HepG2 (cell line): ENCODE results near the gene ELP6. TPM values are rescaled to one million over a fixed set of nuclear protein-coding genes. Genes with fewer than 3 reads are reported as not detected.

Experiments used
- ATAC-seq: fragments of 200-7000 bp; cut with Tn5 transposase; 3 replicates; pipeline ENCODE4 v1.9.1; 2020; ENCODE audit warnings: mild to moderate bottlenecking, moderate library complexity
- BruUV-seq: library from RNA; stranded (reverse); fragments of 400-500 nt; replicated peaks from 2 replicates; lab custom pipeline; 2021; lab: Mats Ljungman, UMichigan
- CTCF ChIA-PET: fragments of 300-600 bp; formaldehyde crosslinking; extraction: SDS; loops from one replicate; lab custom pipeline; 2021; ENCODE audit warnings: low total read pairs, inconsistent platforms, low intra/inter-chr PET ratio; lab: Yijun Ruan, JAX
- POLR2A ChIA-PET: fragments of 350-600 bp; sonication (Branson Sonifier 250); formaldehyde crosslinking; loops from one replicate; lab custom pipeline; 2020; ENCODE audit warnings: antibody characterized with exemption, inconsistent platforms; lab: Yijun Ruan, JAX
- DNase-seq: peaks from one replicate; pipeline ENCODE4 v3.0.0-alpha.2; 2015; ENCODE audit warnings: low spot score
- FAIRE-seq: peaks from 3 replicates; lab custom pipeline; 2011; peaks lifted over from hg19 to GRCh38; lab: Jason Lieb, UNC
- H2AFZ ChIP-seq: one replicate; pipeline ENCODE4 v1.6.1; 2011; ENCODE audit warnings: low read length, inconsistent platforms
- H3K27ac ChIP-seq: fragments of 300-600 bp; 3 replicates; pipeline ENCODE4 v1.8.0; 2011; ENCODE audit warnings: mixed run types, mild to moderate bottlenecking, mixed read lengths, low read length, inconsistent platforms; ENCODE audit not compliant: insufficient read depth; ENCODE audit errors: extremely low read length
- H3K27me3 ChIP-seq, 2 experiments: fragments of 200-600 bp in 1 of 2; 2 replicates in 1 of 2; 3 replicates in 1 of 2; pipeline versions ENCODE4 v1.6.0 to v1.8.0; 2011; ENCODE audit warnings: low read length in 2 of 2, mild to moderate bottlenecking in 2 of 2, moderate library complexity in 2 of 2, inconsistent platforms in 1 of 2; ENCODE audit not compliant: insufficient read depth in 2 of 2, control insufficient read depth in 1 of 2
- H3K36me3 ChIP-seq, 2 experiments: fragments of 200-600 bp in 1 of 2; replicated peaks in 1 of 2; 2 replicates in 1 of 2; 3 replicates in 1 of 2; pipeline versions ENCODE4 v1.5.1 to v1.8.0; 2011; ENCODE audit warnings: low read length in 2 of 2, inconsistent platforms in 1 of 2; ENCODE audit not compliant: insufficient read depth in 2 of 2, control insufficient read depth in 1 of 2
- H3K4me1 ChIP-seq: 2 replicates; pipeline ENCODE4 v1.5.1; 2012; ENCODE audit warnings: low read length, inconsistent platforms; ENCODE audit not compliant: insufficient read depth
- H3K4me2 ChIP-seq: 2 replicates; pipeline ENCODE4 v1.6.0; 2011; ENCODE audit warnings: low read depth, low read length, inconsistent platforms
- H3K4me3 ChIP-seq, 3 experiments: fragments of 200-600 bp in 1 of 3; sonication (generic), shearing (Covaris generic) in 1 of 3; replicated peaks in 1 of 3; 2 replicates each; pipeline ENCODE4 v1.5.1; 2011 to 2016; ENCODE audit warnings: low read length in 3 of 3, inconsistent platforms in 2 of 3, low read depth in 2 of 3, mild to moderate bottlenecking in 2 of 3, control low read depth in 1 of 3, mixed read lengths in 1 of 3; ENCODE audit not compliant: insufficient read depth in 1 of 3
- H3K79me2 ChIP-seq: one replicate; pipeline ENCODE4 v1.6.1; 2011; ENCODE audit warnings: low read length, inconsistent platforms; ENCODE audit not compliant: insufficient read depth
- H3K9ac ChIP-seq: 2 replicates; pipeline ENCODE4 v1.6.0; 2011; ENCODE audit warnings: mild to moderate bottlenecking, low read depth, low read length, inconsistent platforms; ENCODE audit not compliant: insufficient read depth
- H3K9me3 ChIP-seq: 2 replicates; pipeline ENCODE4 v1.5.1; 2012; ENCODE audit warnings: mild to moderate bottlenecking, low read length
- H4K20me1 ChIP-seq: 2 replicates; pipeline ENCODE4 v1.6.0; 2011; ENCODE audit warnings: inconsistent platforms, mild to moderate bottlenecking, low read length, moderate library complexity; ENCODE audit not compliant: insufficient read depth
- FOXJ3 ChIP-seq: sonication (generic); formaldehyde crosslinking; IDR thresholded peaks from 2 replicates; pipeline ENCODE4 v1.4.0; 2020; ENCODE audit warnings: missing genetic modification reagents, mild to moderate bottlenecking, borderline replicate concordance
- FOXP1 ChIP-seq, 2 experiments: fragments of 450-650 bp in 1 of 2; IDR thresholded peaks; 2 replicates each; pipeline ENCODE4 v1.6.1; 2017 to 2018; ENCODE audit warnings: antibody characterized with exemption in 1 of 2
- POLR2G ChIP-seq: fragments of 200-400 bp; formaldehyde crosslinking; IDR thresholded peaks from 2 replicates; pipeline ENCODE4 v1.6.1; 2018; ENCODE audit warnings: mild to moderate bottlenecking, low read depth, low read length, moderate library complexity
- SAP130 ChIP-seq: IDR thresholded peaks from 2 replicates; pipeline ENCODE4 v1.6.1; 2016; ENCODE audit warnings: low read depth
- TGIF2 ChIP-seq: IDR thresholded peaks from 2 replicates; pipeline ENCODE4 v1.6.1; 2016; ENCODE audit warnings: control low read depth, missing compliant biosample characterization
- ZBTB38 ChIP-seq: sonication (generic); formaldehyde crosslinking; IDR thresholded peaks from 2 replicates; pipeline ENCODE4 v1.5.1; 2020; ENCODE audit warnings: mild to moderate bottlenecking, missing genetic modification reagents
- ZMYM4 ChIP-seq: sonication (generic); formaldehyde crosslinking; IDR thresholded peaks from 2 replicates; pipeline ENCODE4 v1.8.1; 2023; ENCODE audit warnings: mild to moderate bottlenecking, missing genetic modification reagents
- ZNF234 ChIP-seq: sonication (generic); formaldehyde crosslinking; conservative IDR thresholded peaks from 2 replicates; pipeline ENCODE4 v1.5.1; 2020; ENCODE audit warnings: mild to moderate bottlenecking, missing genetic modification reagents
- ZNF432 ChIP-seq: sonication (generic); formaldehyde crosslinking; IDR thresholded peaks from 2 replicates; pipeline ENCODE4 v1.5.0; 2020; ENCODE audit warnings: missing genetic modification reagents, mild to moderate bottlenecking, borderline replicate concordance
- ZNF597 ChIP-seq: sonication (generic); formaldehyde crosslinking; IDR thresholded peaks from 2 replicates; pipeline ENCODE4 v1.5.0; 2020; ENCODE audit warnings: missing genetic modification reagents
- WGBS: methylation state at CpG from one replicate; pipeline ENCODE4 v1.1.6; 2017; ENCODE audit warnings: low lambda C conversion rate; 5-methylcytosine and 5-hydroxymethylcytosine counted together
- in situ Hi-C: cut with HindIII; loops from 2 replicates; pipeline ENCODE4 v1.10.0; 2017; ENCODE audit warnings: low pct_unique_long_range_greater_than_20kb; ENCODE audit not compliant: extremely low pct_ligation_motif_present
- intact Hi-C: fragments of 100-400 bp; cut with micrococcal nuclease; formaldehyde crosslinking; loops from one replicate; pipeline ENCODE4 v1.10.0; 2022; ENCODE audit not compliant: unreplicated experiment
- polyA plus RNA-seq, 8 experiments: library from polyadenylated mRNA; depleted of rRNA in 3 of 8; stranded (reverse) in 7 of 8; unstranded in 1 of 8; fragments of >200 nt; fragmentation: Illumina TruSeq in 4 of 8; extraction: Trizol in 4 of 8; gene quantifications; 2 replicates each; pipeline versions ENCODE4 v1.2.1 to v1.2.3, GENCODE V29; 2011 to 2016; ENCODE audit warnings: low read depth in 4 of 8, missing spikeins in 1 of 8, mixed read lengths in 1 of 8; ENCODE audit not compliant: insufficient read depth in 1 of 8
- total RNA-seq, 5 experiments: library from RNA; depleted of rRNA; stranded (reverse); fragments of >200 nt; fragmentation: Illumina TruSeq; extraction: Trizol; gene quantifications; 2 replicates each; pipeline ENCODE4 v1.2.3, GENCODE V29; 2016; ENCODE audit warnings: low read depth in 1 of 5

The ELP6 gene
- total and polyA plus RNA-seq, 2 of the 13 experiments (the other 11 are each of a cell fraction or from before 2014, with no cell fraction given) = 45.0 to 49.3 TPM

DNA sequence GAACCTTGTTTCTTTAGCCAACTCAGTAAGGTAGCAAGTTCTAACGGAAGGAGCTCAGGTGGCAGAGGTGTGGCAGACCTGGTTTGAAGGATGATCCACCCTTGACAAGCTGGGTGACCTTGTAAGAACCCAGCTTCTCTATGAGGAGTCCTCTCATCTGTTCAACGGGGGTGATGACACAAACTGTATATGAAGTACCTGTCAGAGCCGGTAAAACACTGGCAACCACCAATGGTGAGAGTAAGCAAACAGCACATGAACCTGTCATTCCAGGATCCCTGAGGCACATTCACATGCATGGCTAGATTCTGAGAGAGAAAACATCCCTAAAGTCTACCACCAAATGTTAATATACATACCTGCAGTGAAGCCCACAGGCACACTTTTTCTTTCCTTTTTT lies 40.1 kb downstream of the ELP6 start:
- TF ChIP-seq ZNF234 (CRISPR knock-in tag) (no peak), ZBTB38 (CRISPR knock-in tag) (no peak), TGIF2 (CRISPR knock-in tag) (peak; percentile 54; the same call in 1 of the 2 replicates), ZMYM4 (no peak), POLR2G (no peak), SAP130 (peak; percentile 53; the same call in 1 of the 2 replicates), FOXP1 (IDR thresholded peaks at IDR 0.05) (no peak), FOXP1 (CRISPR knock-in tag; IDR thresholded peaks at IDR 0.05) (no peak), ZNF432 (no peak), ZNF597 (CRISPR knock-in tag) (no peak), FOXJ3 (CRISPR knock-in tag) (0 out of 2 replicates have a peak, but pooled peaks have one; percentile 12)
- TF ChIP-seq, all 625 proteins: peak for 3
- FAIRE-seq = no peak
- H3K9me3 ChIP-seq = no peaks in the 10 kb centered on the region
- no peaks in the 10 kb centered on the region; a peak in 1 of 5 replicates for H3K27me3 ChIP-seq
- intact Hi-C loops = no loop called here
- H3K4me2 ChIP-seq = peak overlapping the region; percentile 52
- H2AFZ ChIP-seq = no peak overlapping the region
- peak overlapping the region; percentile 12; the same call in 1 of the 2 replicates for H3K9ac ChIP-seq
- WGBS = 38% methylated on average over 3 of the region's 3 CpGs
- ChIA-PET POLR2A (interaction anchor here (1.1 to 1.6 kb wide), 3 partner anchors 10 to 95 kb away, joined by 5 read pairs; no protein-coding TSS in a partner anchor), CTCF (no interaction called here)
- BruUV-seq = no TSS peak
- ATAC-seq = no peak; the same call in 2 of the 3 replicates
- peak overlapping the region; percentile 52 to 97 (median 81); a peak in 5 of 6 replicates for H3K4me3 ChIP-seq
- in situ Hi-C loops = no loop called here
- H3K79me2 ChIP-seq = peaks cover 58% of the 10 kb centered on the region
- peaks cover 14% of the 10 kb centered on the region for H4K20me1 ChIP-seq
- peak; percentile 21 for DNase-seq
- H3K27ac ChIP-seq = peak overlapping the region; percentile 42
- no peaks in the 10 kb centered on the region for H3K36me3 ChIP-seq
- peaks cover 32% of the 10 kb centered on the region for H3K4me1 ChIP-seq
